Hepatocyte (in vitro differentiated cells): ENCODE measurements around the gene ITPR2. TPM values are rescaled to one million over a fixed set of nuclear protein-coding genes. Genes with fewer than 3 reads are reported as not detected.

Source experiments
- DNase-seq: peaks from one replicate; pipeline ENCODE4 v3.0.0-alpha.2; 2016; ENCODE audit warnings: low spot score
- H2AFZ ChIP-seq: fragments of 200-600 bp; sonication (generic); 2 replicates; pipeline ENCODE4 v1.6.0; 2016; ENCODE audit warnings: antibody characterized with exemption, mild to moderate bottlenecking
- H3K27ac ChIP-seq: fragments of 200-600 bp; sonication (generic); 2 replicates; pipeline ENCODE4 v1.5.1; 2016; ENCODE audit warnings: mild to moderate bottlenecking
- H3K27me3 ChIP-seq: fragments of 200-600 bp; sonication (generic); 2 replicates; pipeline ENCODE4 v1.6.1; 2016
- H3K36me3 ChIP-seq: fragments of 200-600 bp; sonication (generic); replicated peaks from 2 replicates; pipeline ENCODE4 v1.5.1; 2016; ENCODE audit warnings: low read depth; ENCODE audit not compliant: insufficient read depth
- H3K4me1 ChIP-seq: fragments of 200-600 bp; sonication (generic); 2 replicates; pipeline ENCODE4 v1.5.1; 2016; ENCODE audit warnings: mild to moderate bottlenecking, moderate library complexity; ENCODE audit not compliant: insufficient read depth
- H3K4me2 ChIP-seq: fragments of 200-600 bp; sonication (generic); 2 replicates; pipeline ENCODE4 v1.6.0; 2016
- H3K4me3 ChIP-seq: fragments of 200-600 bp; sonication (generic); 2 replicates; pipeline ENCODE4 v1.5.1; 2016; ENCODE audit warnings: mild to moderate bottlenecking
- H3K79me2 ChIP-seq: fragments of 200-600 bp; sonication (generic); 2 replicates; pipeline ENCODE4 v1.6.0; 2017; ENCODE audit warnings: mild to moderate bottlenecking
- H3K9me2 ChIP-seq: fragments of 200-600 bp; sonication (generic); replicated peaks from 2 replicates; pipeline ENCODE4 v1.6.0; 2017; ENCODE audit warnings: mild to moderate bottlenecking; ENCODE audit not compliant: insufficient read depth
- H3K9me3 ChIP-seq: fragments of 200-600 bp; sonication (generic); 2 replicates; pipeline ENCODE4 v1.5.1; 2016; ENCODE audit warnings: low read depth, mild to moderate bottlenecking
- H4K20me1 ChIP-seq: fragments of 200-600 bp; sonication (generic); 2 replicates; pipeline ENCODE4 v1.6.0; 2016; ENCODE audit warnings: mild to moderate bottlenecking; ENCODE audit not compliant: insufficient read depth, poor library complexity, severe bottlenecking
- CTCF ChIP-seq: fragments of 200-600 bp; sonication (generic); IDR thresholded peaks from 2 replicates; pipeline ENCODE4 v1.5.1; 2016; ENCODE audit warnings: antibody characterized with exemption, mild to moderate bottlenecking; ENCODE audit not compliant: poor library complexity
- EZH2 ChIP-seq: fragments of 200-600 bp; sonication (generic); IDR thresholded peaks from 2 replicates; pipeline ENCODE4 v1.6.1; 2016; ENCODE audit warnings: antibody characterized with exemption, mild to moderate bottlenecking, borderline replicate concordance
- EZH2phosphoT487 ChIP-seq: fragments of 200-600 bp; sonication (generic); IDR thresholded peaks from one replicate; pipeline ENCODE4 v1.6.1; 2018; ENCODE audit warnings: antibody characterized with exemption, mild to moderate bottlenecking, low read depth, moderate library complexity; ENCODE audit not compliant: unreplicated experiment, severe bottlenecking
- WGBS: methylation state at CpG from one replicate; pipeline ENCODE4 v1.1.6; 2016; ENCODE audit warnings: low lambda C conversion rate; ENCODE audit errors: missing lambda C conversion rate; 5-methylcytosine and 5-hydroxymethylcytosine counted together
- polyA plus RNA-seq: library from polyadenylated mRNA; unstranded; fragments of >200 nt; fragmentation: Nextera tagmentation; extraction: Ambion mirVana; gene quantifications from 2 replicates; pipeline ENCODE4 v1.2.1, GENCODE V29; 2016
- total RNA-seq: library from RNA; depleted of rRNA; stranded (reverse); fragments of >200 nt; gene quantifications from 2 replicates; pipeline ENCODE4 v1.2.3, GENCODE V29; 2014

The ITPR2 gene
- total and polyA plus RNA-seq, 2 experiments from 2014 or later: 22.0 to 51.4 TPM

GRCh38 chr12:26748412-26748740 lies 84.6 kb downstream of the ITPR2 start:
- Histone ChIP-seq H3K4me2 (no peak overlapping the region), H3K9me3 (no peaks in the 10 kb centered on the region), H3K79me2 (peaks cover 29% of the 10 kb centered on the region), H2AFZ (no peak overlapping the region), H4K20me1 (no peaks in the 10 kb centered on the region), H3K9me2 (no peaks in the 10 kb centered on the region), H3K27ac (peak overlapping the region; percentile 53), H3K27me3 (no peaks in the 10 kb centered on the region), H3K36me3 (no peaks in the 10 kb centered on the region), H3K4me1 (peaks cover 18% of the 10 kb centered on the region), H3K4me3 (no peak overlapping the region)
- TF ChIP-seq EZH2phosphoT487 (no peak), CTCF (no peak), EZH2 (no peak)
- 86% methylated on average over 2 of the region's 2 CpGs for WGBS
- DNase-seq: no peak

GRCh38 chr12:26746121-26746714 lies 86.8 kb downstream of the ITPR2 start:
- 77% methylated on average over 4 of the region's 4 CpGs for WGBS
- H3K36me3 ChIP-seq: no peaks in the 10 kb centered on the region
- no peak overlapping the region for H3K4me3 ChIP-seq
- H3K79me2 ChIP-seq: peaks cover 43% of the 10 kb centered on the region
- H3K9me2 ChIP-seq: no peaks in the 10 kb centered on the region
- H4K20me1 ChIP-seq: no peaks in the 10 kb centered on the region
- no peaks in the 10 kb centered on the region for H3K27me3 ChIP-seq
- H3K27ac ChIP-seq: peak overlapping the region; percentile 36
- H3K4me2 ChIP-seq: no peak overlapping the region
- TF ChIP-seq CTCF: no peak
- TF ChIP-seq EZH2phosphoT487: no peak
- no peak for TF ChIP-seq EZH2
- H3K9me3 ChIP-seq: no peaks in the 10 kb centered on the region
- peaks cover 27% of the 10 kb centered on the region for H3K4me1 ChIP-seq
- H2AFZ ChIP-seq: no peak overlapping the region
- no peak for DNase-seq

- H4K20me1 ChIP-seq: no peaks in the 10 kb centered on the region
- 36% methylated on average over 8 of the region's 8 CpGs for WGBS
- no peaks in the 10 kb centered on the region for H3K36me3 ChIP-seq
- H3K27ac ChIP-seq: peak overlapping the region; percentile 36
- no peaks in the 10 kb centered on the region for H3K9me2 ChIP-seq
- H3K4me3 ChIP-seq: no peak overlapping the region
- H3K4me2 ChIP-seq: peak overlapping the region; percentile 62
- no peak for DNase-seq
- H3K4me1 ChIP-seq: peaks cover 27% of the 10 kb centered on the region
- TF ChIP-seq CTCF (no peak), EZH2 (no peak), EZH2phosphoT487 (no peak)
- no peak overlapping the region for H2AFZ ChIP-seq
- H3K27me3 ChIP-seq: no peaks in the 10 kb centered on the region
- no peaks in the 10 kb centered on the region for H3K9me3 ChIP-seq
- H3K79me2 ChIP-seq: peaks cover 34% of the 10 kb centered on the region
Measured at GRCh38 chr12:26744697-26745440, 88.1 kb downstream of the ITPR2 start.
